Measurements from ENCODE around the gene GGT1.

- TF ChIP-seq CTCF (conservative IDR thresholded peaks at IDR 0.05; ENCODE audit: low read length) (no peak), EZH2phosphoT487 (IDR thresholded peaks at IDR 0.05; ENCODE audit: borderline replicate concordance) (no peak)
Observed at GRCh38 chr22:24555165-24556039, 47.6 kb upstream of the GGT1 start, which contains the start of gene SNRPD3.
